HepG2 (cell line): ENCODE results near the gene SEC63. TPM values are rescaled to one million over a fixed set of nuclear protein-coding genes. Genes with fewer than 3 reads are reported as not detected.
A peak's percentile ranks its signal among the peaks of the same experiment; 100 is the strongest.

ENCODE experiments used
- ATAC-seq: fragments of 200-7000 bp; cut with Tn5 transposase; 3 replicates; pipeline ENCODE4 v1.9.1; 2020; ENCODE audit warnings: mild to moderate bottlenecking, moderate library complexity
- BruUV-seq: library from RNA; stranded (reverse); fragments of 400-500 nt; replicated peaks from 2 replicates; lab custom pipeline; 2021; lab: Mats Ljungman, UMichigan
- CTCF ChIA-PET: fragments of 300-600 bp; formaldehyde crosslinking; extraction: SDS; loops from one replicate; lab custom pipeline; 2021; ENCODE audit warnings: low total read pairs, inconsistent platforms, low intra/inter-chr PET ratio; lab: Yijun Ruan, JAX
- POLR2A ChIA-PET: fragments of 350-600 bp; sonication (Branson Sonifier 250); formaldehyde crosslinking; loops from one replicate; lab custom pipeline; 2020; ENCODE audit warnings: antibody characterized with exemption, inconsistent platforms; lab: Yijun Ruan, JAX
- DNase-seq: peaks from one replicate; pipeline ENCODE4 v3.0.0-alpha.2; 2015; ENCODE audit warnings: low spot score
- FAIRE-seq: peaks from 3 replicates; lab custom pipeline; 2011; peaks lifted over from hg19 to GRCh38; lab: Jason Lieb, UNC
- H2AFZ ChIP-seq: one replicate; pipeline ENCODE4 v1.6.1; 2011; ENCODE audit warnings: low read length, inconsistent platforms
- H3K27ac ChIP-seq: fragments of 300-600 bp; 3 replicates; pipeline ENCODE4 v1.8.0; 2011; ENCODE audit warnings: mixed run types, mild to moderate bottlenecking, mixed read lengths, low read length, inconsistent platforms; ENCODE audit not compliant: insufficient read depth; ENCODE audit errors: extremely low read length
- H3K27me3 ChIP-seq, 2 experiments: fragments of 200-600 bp in 1 of 2; 2 replicates in 1 of 2; 3 replicates in 1 of 2; pipeline versions ENCODE4 v1.6.0 to v1.8.0; 2011; ENCODE audit warnings: low read length in 2 of 2, mild to moderate bottlenecking in 2 of 2, moderate library complexity in 2 of 2, inconsistent platforms in 1 of 2; ENCODE audit not compliant: insufficient read depth in 2 of 2, control insufficient read depth in 1 of 2
- H3K36me3 ChIP-seq, 2 experiments: fragments of 200-600 bp in 1 of 2; replicated peaks in 1 of 2; 2 replicates in 1 of 2; 3 replicates in 1 of 2; pipeline versions ENCODE4 v1.5.1 to v1.8.0; 2011; ENCODE audit warnings: low read length in 2 of 2, inconsistent platforms in 1 of 2; ENCODE audit not compliant: insufficient read depth in 2 of 2, control insufficient read depth in 1 of 2
- H3K4me1 ChIP-seq: 2 replicates; pipeline ENCODE4 v1.5.1; 2012; ENCODE audit warnings: low read length, inconsistent platforms; ENCODE audit not compliant: insufficient read depth
- H3K4me2 ChIP-seq: 2 replicates; pipeline ENCODE4 v1.6.0; 2011; ENCODE audit warnings: low read depth, low read length, inconsistent platforms
- H3K4me3 ChIP-seq, 3 experiments: fragments of 200-600 bp in 1 of 3; sonication (generic), shearing (Covaris generic) in 1 of 3; replicated peaks in 1 of 3; 2 replicates each; pipeline ENCODE4 v1.5.1; 2011 to 2016; ENCODE audit warnings: low read length in 3 of 3, inconsistent platforms in 2 of 3, low read depth in 2 of 3, mild to moderate bottlenecking in 2 of 3, control low read depth in 1 of 3, mixed read lengths in 1 of 3; ENCODE audit not compliant: insufficient read depth in 1 of 3
- H3K79me2 ChIP-seq: one replicate; pipeline ENCODE4 v1.6.1; 2011; ENCODE audit warnings: low read length, inconsistent platforms; ENCODE audit not compliant: insufficient read depth
- H3K9ac ChIP-seq: 2 replicates; pipeline ENCODE4 v1.6.0; 2011; ENCODE audit warnings: mild to moderate bottlenecking, low read depth, low read length, inconsistent platforms; ENCODE audit not compliant: insufficient read depth
- H3K9me3 ChIP-seq: 2 replicates; pipeline ENCODE4 v1.5.1; 2012; ENCODE audit warnings: mild to moderate bottlenecking, low read length
- H4K20me1 ChIP-seq: 2 replicates; pipeline ENCODE4 v1.6.0; 2011; ENCODE audit warnings: inconsistent platforms, mild to moderate bottlenecking, low read length, moderate library complexity; ENCODE audit not compliant: insufficient read depth
- ATF4 ChIP-seq, 2 experiments: fragments of 450-650 bp in 1 of 2; sonication (generic) in 1 of 2; formaldehyde crosslinking; IDR thresholded peaks; 2 replicates each; pipeline versions ENCODE4 v1.5.0 to v1.8.0; 2020 to 2022; ENCODE audit warnings: mild to moderate bottlenecking in 1 of 2, missing genetic modification reagents in 1 of 2
- FOXJ3 ChIP-seq: sonication (generic); formaldehyde crosslinking; IDR thresholded peaks from 2 replicates; pipeline ENCODE4 v1.4.0; 2020; ENCODE audit warnings: missing genetic modification reagents, mild to moderate bottlenecking, borderline replicate concordance
- GZF1 ChIP-seq: sonication (generic); formaldehyde crosslinking; IDR thresholded peaks from 2 replicates; pipeline ENCODE4 v1.5.1; 2020; ENCODE audit warnings: mild to moderate bottlenecking, missing genetic modification reagents
- KDM5A ChIP-seq: fragments of 200-600 bp; sonication (generic); IDR thresholded peaks from 2 replicates; pipeline ENCODE4 v1.7.0; 2018; ENCODE audit warnings: antibody characterized with exemption, mild to moderate bottlenecking, low read length, borderline replicate concordance
- NFATC3 ChIP-seq: sonication (generic); formaldehyde crosslinking; IDR thresholded peaks from 2 replicates; pipeline ENCODE4 v1.5.1; 2020; ENCODE audit warnings: mild to moderate bottlenecking, missing genetic modification reagents
- SUZ12 ChIP-seq: fragments of 150-350 bp; IDR thresholded peaks from 2 replicates; pipeline ENCODE4 v1.6.1; 2014; ENCODE audit warnings: low read depth, low read length
- ZFAT ChIP-seq: sonication (generic); formaldehyde crosslinking; conservative IDR thresholded peaks from 2 replicates; pipeline ENCODE4 v1.8.1; 2023; ENCODE audit warnings: missing genetic modification reagents, inconsistent platforms
- ZNF337 ChIP-seq: sonication (generic); formaldehyde crosslinking; IDR thresholded peaks from 2 replicates; pipeline ENCODE4 v1.5.1; 2020; ENCODE audit warnings: missing genetic modification reagents, low read depth, mild to moderate bottlenecking, borderline replicate concordance
- ZSCAN20 ChIP-seq: sonication (generic); formaldehyde crosslinking; IDR thresholded peaks from 2 replicates; pipeline ENCODE4 v1.4.0; 2020; ENCODE audit warnings: missing genetic modification reagents, mild to moderate bottlenecking, borderline replicate concordance
- WGBS: methylation state at CpG from one replicate; pipeline ENCODE4 v1.1.6; 2017; ENCODE audit warnings: low lambda C conversion rate; 5-methylcytosine and 5-hydroxymethylcytosine counted together
- in situ Hi-C: cut with HindIII; loops from 2 replicates; pipeline ENCODE4 v1.10.0; 2017; ENCODE audit warnings: low pct_unique_long_range_greater_than_20kb; ENCODE audit not compliant: extremely low pct_ligation_motif_present
- intact Hi-C: fragments of 100-400 bp; cut with micrococcal nuclease; formaldehyde crosslinking; loops from one replicate; pipeline ENCODE4 v1.10.0; 2022; ENCODE audit not compliant: unreplicated experiment
- polyA plus RNA-seq, 8 experiments: library from polyadenylated mRNA; depleted of rRNA in 3 of 8; stranded (reverse) in 7 of 8; unstranded in 1 of 8; fragments of >200 nt; fragmentation: Illumina TruSeq in 4 of 8; extraction: Trizol in 4 of 8; gene quantifications; 2 replicates each; pipeline versions ENCODE4 v1.2.1 to v1.2.3, GENCODE V29; 2011 to 2016; ENCODE audit warnings: low read depth in 4 of 8, missing spikeins in 1 of 8, mixed read lengths in 1 of 8; ENCODE audit not compliant: insufficient read depth in 1 of 8
- total RNA-seq, 5 experiments: library from RNA; depleted of rRNA; stranded (reverse); fragments of >200 nt; fragmentation: Illumina TruSeq; extraction: Trizol; gene quantifications; 2 replicates each; pipeline ENCODE4 v1.2.3, GENCODE V29; 2016; ENCODE audit warnings: low read depth in 1 of 5

The SEC63 gene
- total and polyA plus RNA-seq, 2 of the 13 experiments (the other 11 are each of a cell fraction or from before 2014, with no cell fraction given), result 20.2 to 45.9 TPM

- TF ChIP-seq FOXJ3 (CRISPR knock-in tag), result no peak
- no peak for TF ChIP-seq ZFAT
- peak in 1 of 2 experiments; percentile 78; a peak in 2 of 4 replicates for TF ChIP-seq ATF4 (CRISPR knock-in tag; IDR thresholded peaks at IDR 0.05)
- peak; percentile 37; the same call in 1 of the 2 replicates for TF ChIP-seq KDM5A
- TF ChIP-seq NFATC3 (CRISPR knock-in tag), result 0 out of 2 replicates have a peak, but pooled peaks have one; percentile 33
Observed at GRCh38 chr6:107956586-107957307, 1.3 kb downstream of the SEC63 start (continued).

- Histone ChIP-seq H4K20me1 (peaks cover 11% of the 10 kb centered on the region), H3K36me3 (no peaks in the 10 kb centered on the region), H3K9me3 (no peaks in the 10 kb centered on the region), H3K4me2 (peak overlapping the region; percentile 81), H3K79me2 (peaks cover 56% of the 10 kb centered on the region), H2AFZ (no peak overlapping the region), H3K9ac (peak overlapping the region; percentile 98), H3K4me1 (peaks cover 61% of the 10 kb centered on the region), H3K27me3 (no peaks in the 10 kb centered on the region; a peak in 1 of 5 replicates), H3K27ac (peak overlapping the region; percentile 89), H3K4me3 (peak overlapping the region; percentile 87 to 99 (median 94))
- intact Hi-C loops, result loop anchor here (10.0 kb wide), 1 partner anchor 71 kb away; no protein-coding TSS in a partner anchor
- no peak for FAIRE-seq
- BruUV-seq, result no TSS peak
- TF ChIP-seq GZF1 (CRISPR knock-in tag) (no peak), ZNF337 (CRISPR knock-in tag) (no peak), SUZ12 (no peak), ZSCAN20 (CRISPR knock-in tag) (no peak)
- WGBS, result 10% methylated on average over 2 of the region's 2 CpGs
- ATAC-seq, result no peak
- in situ Hi-C loops, result no loop called here
- ChIA-PET POLR2A (interaction anchor here (0.9 to 2.4 kb wide), 5 partner anchors 9 to 96 kb away, joined by 3 to 15 read pairs (median 6); no protein-coding TSS in a partner anchor), CTCF (no interaction called here)
- DNase-seq, result no peak
Observed at GRCh38 chr6:107956181-107956580, 1.8 kb downstream of the SEC63 start.
